GM21390 (cell line): Measurements from ENCODE around the gene BLNK.

Source experiments
- ATAC-seq: cut with Tn5 transposase; IDR thresholded peaks from one replicate; pipeline ENCODE4 v1.9.1; 2021; ENCODE audit not compliant: unreplicated experiment

BLNK gene

DNA sequence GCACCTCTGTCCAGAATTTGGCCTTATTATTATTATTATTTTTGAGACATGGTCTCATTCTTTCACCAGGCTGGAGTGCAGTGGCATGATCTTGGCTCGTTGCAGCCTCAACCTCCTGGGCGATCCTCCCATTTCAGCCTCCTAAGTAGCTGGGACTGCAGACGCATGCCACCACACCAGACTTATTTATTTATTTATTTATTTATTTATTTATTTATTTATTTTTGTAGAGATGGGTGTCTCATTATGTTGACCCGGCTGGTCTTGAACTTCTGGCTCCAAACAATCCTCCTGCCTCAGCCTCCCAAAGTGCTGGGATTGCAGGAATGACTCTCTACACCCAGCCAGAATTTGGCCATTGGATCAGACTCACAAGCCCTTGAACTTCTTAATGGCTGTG is 6.4 kb downstream of the BLNK start:
- no peak for ATAC-seq

GRCh38 chr10:96263669-96264068 is 7.7 kb downstream of the BLNK start:
- ATAC-seq, result no peak

GRCh38 chr10:96263176-96263575 is 8.2 kb downstream of the BLNK start:
- no peak for ATAC-seq

DNA sequence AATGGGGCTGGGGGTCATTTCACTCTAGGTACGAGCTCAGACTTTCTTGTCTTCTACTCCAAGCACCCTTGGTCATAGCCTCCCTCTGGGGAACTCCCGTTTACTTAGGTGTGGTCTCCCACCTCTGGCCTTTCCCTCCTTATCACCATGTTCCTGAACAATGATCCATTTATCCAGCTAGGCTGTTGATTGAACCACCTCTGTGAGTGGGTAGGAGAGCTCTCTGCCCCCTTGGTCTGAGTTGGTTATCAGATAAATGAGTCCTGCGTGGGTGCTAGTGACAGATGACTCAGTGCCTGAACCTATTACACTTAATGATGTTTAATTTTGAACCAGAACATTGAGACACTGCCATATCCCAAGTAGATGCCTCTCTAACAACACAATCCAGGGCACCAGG is 9.4 kb downstream of the BLNK start:
- no peak for ATAC-seq

DNA sequence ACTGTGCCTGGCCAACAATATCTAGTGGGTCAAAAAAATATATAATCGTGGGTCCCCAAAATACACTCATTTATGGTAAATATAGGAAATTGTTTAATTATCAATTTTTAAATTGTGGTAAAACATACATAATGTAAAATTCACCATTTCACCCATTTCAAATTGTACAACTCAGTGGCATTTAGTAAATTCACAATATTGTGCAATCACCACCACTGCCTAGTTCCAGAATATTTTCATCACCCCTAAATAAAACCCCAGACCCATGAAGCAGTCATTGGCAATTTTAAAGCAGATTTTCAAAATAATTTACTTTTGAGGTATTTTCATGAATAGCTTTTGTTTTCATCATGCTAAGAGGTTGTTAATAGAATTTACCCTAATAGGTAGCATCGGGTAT is 10.2 kb downstream of the BLNK start:
- ATAC-seq, result no peak

DNA sequence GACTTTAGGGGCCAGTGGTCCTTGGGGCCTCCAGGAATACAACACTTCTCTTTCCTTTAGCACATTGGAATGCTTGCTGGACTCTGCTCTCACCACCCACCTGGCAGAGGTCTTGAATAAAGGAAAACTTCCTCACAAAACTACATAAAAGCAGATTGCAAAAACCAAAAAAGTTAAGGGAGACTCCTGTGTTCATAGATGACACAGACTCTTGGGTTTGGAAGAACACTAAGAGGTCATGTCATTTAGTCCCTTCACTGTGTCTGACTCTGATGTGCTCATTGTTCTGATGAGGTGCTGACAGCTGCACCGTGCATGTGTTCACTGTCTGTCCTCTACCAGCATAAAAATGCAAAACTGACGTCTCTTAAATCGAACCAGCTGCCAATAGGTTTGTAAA is 11.4 kb downstream of the BLNK start:
- no peak for ATAC-seq

DNA sequence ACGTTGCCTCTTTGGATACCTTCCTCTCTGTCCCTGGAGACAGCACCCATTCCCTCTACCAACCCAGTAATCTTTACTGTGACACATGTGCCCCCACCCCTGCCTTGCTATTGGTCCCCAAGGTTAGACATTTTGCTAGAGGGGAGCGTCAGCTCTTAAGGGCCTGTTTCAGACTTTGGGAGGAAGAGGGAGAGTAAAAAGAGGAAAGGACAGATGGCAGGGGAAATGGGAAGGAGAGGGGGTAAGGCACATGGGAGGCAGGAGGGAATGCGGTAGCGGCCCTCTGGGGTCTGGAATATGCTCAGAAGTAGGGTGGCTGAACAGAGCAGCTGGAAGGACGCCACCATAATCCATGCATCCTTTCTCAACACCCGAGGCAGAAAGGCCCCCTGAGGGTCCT is 12.2 kb downstream of the BLNK start:
- ATAC-seq, result no peak

- no peak for ATAC-seq
Measured at GRCh38 chr10:96257944-96258343, 13.4 kb downstream of the BLNK start.

GRCh38 chr10:96255549-96256333 is 15.6 kb downstream of the BLNK start:
- no peak for ATAC-seq

- ATAC-seq, result no peak
Measured at GRCh38 chr10:96254976-96255375, 16.4 kb downstream of the BLNK start.

DNA sequence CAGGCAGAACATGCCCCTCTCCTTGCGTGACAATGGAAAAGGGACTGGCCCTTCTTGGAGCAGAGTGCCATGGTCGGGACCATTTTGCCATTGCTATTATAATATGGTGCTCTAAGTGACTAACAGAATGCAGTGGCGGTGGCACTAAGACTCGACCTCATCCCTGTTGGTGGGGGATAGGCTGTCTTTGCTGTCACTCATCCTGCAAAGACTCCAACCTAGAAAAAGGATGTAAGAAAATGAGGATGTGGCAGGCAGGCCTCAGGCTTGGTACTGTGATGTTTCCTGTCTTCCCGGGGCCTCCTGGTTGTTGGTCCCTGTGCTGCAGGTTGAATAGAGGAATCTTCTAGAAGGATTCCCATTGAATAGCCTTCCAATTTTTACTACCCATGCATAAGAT is 18.6 kb downstream of the BLNK start:
- no peak for ATAC-seq

GRCh38 chr10:96250349-96250748 is 21.0 kb downstream of the BLNK start:
- no peak for ATAC-seq

DNA sequence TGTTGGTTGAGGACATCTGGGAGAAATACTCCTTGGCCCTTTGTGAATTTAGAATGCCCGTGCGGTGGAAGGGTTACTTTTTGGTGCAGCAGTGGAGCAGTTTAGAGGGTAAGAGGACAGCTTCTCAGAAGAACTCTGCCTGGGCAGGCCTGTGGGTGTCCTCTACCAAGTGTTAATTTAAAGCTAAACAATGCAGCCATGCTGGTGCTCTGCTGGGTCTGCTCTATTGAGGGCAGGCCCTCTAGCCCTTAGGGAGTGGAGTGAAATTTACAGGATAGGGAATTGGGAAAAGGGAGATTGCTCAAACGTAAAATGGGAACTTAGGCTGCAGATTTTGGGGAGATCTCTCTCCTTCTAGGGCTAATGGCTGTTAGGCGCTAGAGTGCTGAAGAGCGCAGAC is 22.1 kb downstream of the BLNK start:
- no peak for ATAC-seq

- ATAC-seq, result peak; percentile 99
Measured at GRCh38 chr10:96244354-96244753, 27.0 kb downstream of the BLNK start.

GRCh38 chr10:96243296-96243695 is 28.1 kb downstream of the BLNK start:
- no peak for ATAC-seq

DNA sequence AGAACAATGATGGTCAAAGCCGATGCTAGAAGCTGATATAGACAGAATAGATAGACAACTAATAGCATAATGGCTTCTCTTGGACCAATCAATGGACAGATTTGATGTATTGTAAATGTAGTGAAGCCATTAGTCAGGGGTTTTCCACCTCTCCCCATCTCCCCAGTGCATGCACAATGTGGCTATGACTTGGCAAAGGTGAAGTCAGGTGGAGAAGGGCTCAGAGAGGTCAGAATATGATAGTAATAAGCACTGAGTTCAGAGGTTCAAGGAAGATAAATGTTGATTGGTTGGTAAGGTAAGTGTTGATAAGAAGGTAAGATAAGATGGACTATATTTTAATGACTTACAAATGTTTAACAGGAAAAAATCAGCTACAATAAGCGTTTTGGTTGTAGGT is 28.5 kb downstream of the BLNK start:
- ATAC-seq, result no peak

GRCh38 chr10:96238646-96239623 is 32.4 kb downstream of the BLNK start:
- ATAC-seq, result no peak

DNA sequence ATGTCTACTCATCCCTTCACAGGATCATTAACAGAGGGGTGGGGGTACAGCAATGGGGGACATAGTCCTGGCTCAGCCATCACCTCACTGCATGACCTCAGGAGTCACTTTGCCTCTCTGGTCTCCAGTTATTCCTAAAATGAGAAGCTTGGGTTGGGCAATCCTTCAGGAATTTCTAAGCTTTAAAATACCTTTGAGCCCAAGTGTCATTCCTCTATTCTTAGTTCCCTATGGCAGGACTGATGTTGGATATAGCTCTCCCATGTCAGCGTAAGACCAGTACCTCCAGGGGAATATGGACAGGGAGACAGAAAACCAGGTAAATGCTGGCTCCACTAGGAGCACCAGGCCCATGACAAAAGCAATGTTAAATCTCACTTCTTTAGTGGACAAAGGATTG is 34.5 kb downstream of the BLNK start:
- ATAC-seq, result no peak

GRCh38 chr10:96236090-96236478 is 35.3 kb downstream of the BLNK start:
- no peak for ATAC-seq

DNA sequence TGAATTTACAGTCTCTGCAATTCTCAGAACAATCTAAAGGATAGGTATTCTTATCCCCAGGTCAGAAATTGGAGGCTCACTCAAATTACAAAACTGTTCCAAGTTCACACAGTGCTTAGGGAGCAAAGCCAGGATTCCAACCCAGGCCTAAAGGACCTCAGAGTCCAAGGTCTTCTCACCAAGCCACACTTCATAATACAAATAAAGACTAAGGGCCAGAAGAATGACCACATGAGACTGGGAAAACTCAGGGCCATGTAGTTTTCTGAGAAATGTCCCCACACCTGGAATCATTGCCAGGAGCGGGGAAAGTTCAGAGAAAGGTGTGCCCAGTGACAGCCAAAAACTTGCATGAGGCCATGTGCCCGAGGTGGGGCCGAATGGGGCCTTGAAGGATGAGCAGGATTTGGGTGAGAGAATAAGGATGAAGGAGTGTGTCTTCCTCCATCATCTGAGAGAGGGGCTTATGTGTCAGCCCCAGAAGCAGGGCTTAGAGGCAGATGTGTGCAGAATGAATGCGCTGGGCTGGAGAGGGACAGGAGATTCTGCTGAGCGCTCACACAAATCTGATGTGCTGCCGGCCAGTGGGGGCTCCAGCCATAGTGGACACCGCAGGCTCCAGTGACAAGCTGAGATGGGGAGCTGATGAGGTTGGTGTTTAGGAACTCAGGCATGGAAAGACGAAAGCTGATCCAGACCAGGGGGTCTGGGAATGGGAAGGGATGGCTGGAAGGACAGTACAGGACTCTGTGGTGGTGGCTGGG is 35.9 kb downstream of the BLNK start:
- no peak for ATAC-seq

GRCh38 chr10:96233959-96234358 is 37.4 kb downstream of the BLNK start:
- no peak for ATAC-seq
